HG03139 (cell line): ENCODE measurements around the gene OIT3.

Experiments
- ATAC-seq: cut with Tn5 transposase; IDR thresholded peaks from one replicate; pipeline ENCODE4 v1.9.1; 2021; ENCODE audit not compliant: unreplicated experiment

OIT3 gene

GRCh38 chr10:72951760-72952159 lies 58.2 kb downstream of the OIT3 start:
- ATAC-seq = no peak

- ATAC-seq = no peak
Measured at GRCh38 chr10:72952189-72952588, 58.6 kb downstream of the OIT3 start.

- ATAC-seq = no peak
Measured at GRCh38 chr10:72952642-72953158, 59.2 kb downstream of the OIT3 start.

- ATAC-seq = no peak
Measured at GRCh38 chr10:72953687-72954086, 60.1 kb downstream of the OIT3 start.

- ATAC-seq = no peak
Measured at GRCh38 chr10:72954230-72954595, 60.7 kb downstream of the OIT3 start.

GRCh38 chr10:72954596-72955554 lies 61.3 kb downstream of the OIT3 start, which contains the start of gene PLA2G12B:
PLA2G12B (minus strand) TSS chr10:72954806; CDS start chr10:72954685, 121 bp downstream.
- ATAC-seq = no peak

GRCh38 chr10:72956001-72956400 lies 62.5 kb downstream of the OIT3 start:
- no peak for ATAC-seq

GRCh38 chr10:72976886-72977285 lies 83.3 kb downstream of the OIT3 start:
- no peak for ATAC-seq

- no peak for ATAC-seq
Measured at GRCh38 chr10:72979709-72980108, 86.2 kb downstream of the OIT3 start.

GRCh38 chr10:72980348-72980747 lies 86.8 kb downstream of the OIT3 start:
- no peak for ATAC-seq

- ATAC-seq = no peak
Measured at GRCh38 chr10:72981028-72981881, 87.7 kb downstream of the OIT3 start.

- ATAC-seq = no peak
Measured at GRCh38 chr10:72981882-72982529, 88.5 kb downstream of the OIT3 start.
